Measurements from ENCODE around the gene DCN.

The DCN gene

GRCh38 chr12:91182636-91183455 is at the start of gene DCN:
TSS of gene DCN (minus strand) at chr12:91182817. CDS start at chr12:91178552, 4,265 bp downstream.
- peak within 1 kb of the TSS; percentile 12 for H3K27ac ChIP-seq (ENCODE audit: low read length)
- H3K4me1 ChIP-seq (ENCODE audit: control insufficient read depth, insufficient read depth, low read length) = no peaks in the 10 kb centered on the region
- H3K9ac ChIP-seq (ENCODE audit: low read length in 2 of 2) = peak within 1 kb of the TSS; percentile 30 to 46

GRCh38 chr12:91230841-91231240 is 48.2 kb upstream of the DCN start:
- no peak overlapping the region for H3K9ac ChIP-seq (ENCODE audit: low read length in 2 of 2)
- H3K36me3 ChIP-seq (ENCODE audit: control insufficient read depth in 2 of 2, insufficient read depth in 2 of 2, low read length in 2 of 2) = no peaks in the 10 kb centered on the region
- no peak overlapping the region for H3K27ac ChIP-seq (ENCODE audit: low read length)
- no peak overlapping the region for H3K4me3 ChIP-seq (ENCODE audit: low read length in 2 of 2)
- H3K4me1 ChIP-seq (ENCODE audit: control insufficient read depth, insufficient read depth, low read length) = no peaks in the 10 kb centered on the region
- no peaks in the 10 kb centered on the region for H3K9me3 ChIP-seq (ENCODE audit: control insufficient read depth in 2 of 2, low read length in 2 of 2)
- no peaks in the 10 kb centered on the region for H3K27me3 ChIP-seq (ENCODE audit: control insufficient read depth in 1 of 2, insufficient read depth in 2 of 2, low read length in 2 of 2)

More at GRCh38 chr12:91182636-91183455, at the start of gene DCN:
- Histone ChIP-seq H3K36me3 (ENCODE audit: control insufficient read depth in 2 of 2, insufficient read depth in 2 of 2, low read length in 2 of 2) (no peaks in the 10 kb centered on the region), H3K27me3 (ENCODE audit: control insufficient read depth in 1 of 2, insufficient read depth in 2 of 2, low read length in 2 of 2) (no peaks in the 10 kb centered on the region), H3K4me3 (ENCODE audit: low read length in 2 of 2) (peak within 1 kb of the TSS in 1 of 2 donors; percentile 57), H3K9me3 (ENCODE audit: control insufficient read depth in 2 of 2, low read length in 2 of 2) (no peaks in the 10 kb centered on the region)

- H3K4me3 ChIP-seq (ENCODE audit: low read length in 2 of 2) = no peak overlapping the region
- H3K9ac ChIP-seq (ENCODE audit: low read length in 2 of 2) = no peak overlapping the region
These were observed 44.3 kb upstream of the DCN start for GRCh38 chr12:91226951-91227350.

GRCh38 chr12:91225316-91225715 is 42.7 kb upstream of the DCN start:
- H3K27ac ChIP-seq (ENCODE audit: low read length) = no peak overlapping the region

More at GRCh38 chr12:91226951-91227350, 44.3 kb upstream of the DCN start:
- H3K27me3 ChIP-seq (ENCODE audit: control insufficient read depth in 1 of 2, insufficient read depth in 2 of 2, low read length in 2 of 2) = no peaks in the 10 kb centered on the region
- H3K4me1 ChIP-seq (ENCODE audit: control insufficient read depth, insufficient read depth, low read length) = no peaks in the 10 kb centered on the region
- H3K36me3 ChIP-seq (ENCODE audit: control insufficient read depth in 2 of 2, insufficient read depth in 2 of 2, low read length in 2 of 2) = no peaks in the 10 kb centered on the region
- no peak overlapping the region for H3K27ac ChIP-seq (ENCODE audit: low read length)
- no peaks in the 10 kb centered on the region for H3K9me3 ChIP-seq (ENCODE audit: control insufficient read depth in 2 of 2, low read length in 2 of 2)

GRCh38 chr12:91224401-91224800 is 41.8 kb upstream of the DCN start:
- Histone ChIP-seq H3K4me3 (ENCODE audit: low read length in 2 of 2) (no peak overlapping the region), H3K36me3 (ENCODE audit: control insufficient read depth in 2 of 2, insufficient read depth in 2 of 2, low read length in 2 of 2) (no peaks in the 10 kb centered on the region), H3K27ac (ENCODE audit: low read length) (no peak overlapping the region), H3K9me3 (ENCODE audit: control insufficient read depth in 2 of 2, low read length in 2 of 2) (no peaks in the 10 kb centered on the region), H3K27me3 (ENCODE audit: control insufficient read depth in 1 of 2, insufficient read depth in 2 of 2, low read length in 2 of 2) (no peaks in the 10 kb centered on the region), H3K9ac (ENCODE audit: low read length in 2 of 2) (no peak overlapping the region), H3K4me1 (ENCODE audit: control insufficient read depth, insufficient read depth, low read length) (no peaks in the 10 kb centered on the region)

More at GRCh38 chr12:91225316-91225715, 42.7 kb upstream of the DCN start:
- no peak overlapping the region for H3K4me3 ChIP-seq (ENCODE audit: low read length in 2 of 2)
- H3K9me3 ChIP-seq (ENCODE audit: control insufficient read depth in 2 of 2, low read length in 2 of 2) = no peaks in the 10 kb centered on the region
- H3K4me1 ChIP-seq (ENCODE audit: control insufficient read depth, insufficient read depth, low read length) = no peaks in the 10 kb centered on the region
- no peaks in the 10 kb centered on the region for H3K27me3 ChIP-seq (ENCODE audit: control insufficient read depth in 1 of 2, insufficient read depth in 2 of 2, low read length in 2 of 2)
- H3K9ac ChIP-seq (ENCODE audit: low read length in 2 of 2) = no peak overlapping the region
- H3K36me3 ChIP-seq (ENCODE audit: control insufficient read depth in 2 of 2, insufficient read depth in 2 of 2, low read length in 2 of 2) = no peaks in the 10 kb centered on the region

- Histone ChIP-seq H3K4me1 (ENCODE audit: control insufficient read depth, insufficient read depth, low read length) (no peaks in the 10 kb centered on the region), H3K9me3 (ENCODE audit: control insufficient read depth in 2 of 2, low read length in 2 of 2) (no peaks in the 10 kb centered on the region), H3K4me3 (ENCODE audit: low read length in 2 of 2) (no peak overlapping the region), H3K36me3 (ENCODE audit: control insufficient read depth in 2 of 2, insufficient read depth in 2 of 2, low read length in 2 of 2) (no peaks in the 10 kb centered on the region), H3K27me3 (ENCODE audit: control insufficient read depth in 1 of 2, insufficient read depth in 2 of 2, low read length in 2 of 2) (no peaks in the 10 kb centered on the region), H3K9ac (ENCODE audit: low read length in 2 of 2) (no peak overlapping the region), H3K27ac (ENCODE audit: low read length) (no peak overlapping the region)
These were observed 40.1 kb upstream of the DCN start for GRCh38 chr12:91222746-91223145.

GRCh38 chr12:91219919-91220318 is 37.3 kb upstream of the DCN start:
- H3K9ac ChIP-seq (ENCODE audit: low read length in 2 of 2) = no peak overlapping the region
- no peaks in the 10 kb centered on the region for H3K27me3 ChIP-seq (ENCODE audit: control insufficient read depth in 1 of 2, insufficient read depth in 2 of 2, low read length in 2 of 2)
- no peak overlapping the region for H3K27ac ChIP-seq (ENCODE audit: low read length)
- H3K4me1 ChIP-seq (ENCODE audit: control insufficient read depth, insufficient read depth, low read length) = no peaks in the 10 kb centered on the region
- no peak overlapping the region for H3K4me3 ChIP-seq (ENCODE audit: low read length in 2 of 2)
- no peaks in the 10 kb centered on the region for H3K36me3 ChIP-seq (ENCODE audit: control insufficient read depth in 2 of 2, insufficient read depth in 2 of 2, low read length in 2 of 2)
- H3K9me3 ChIP-seq (ENCODE audit: control insufficient read depth in 2 of 2, low read length in 2 of 2) = no peaks in the 10 kb centered on the region

- Histone ChIP-seq H3K27ac (ENCODE audit: low read length) (no peak overlapping the region), H3K4me3 (ENCODE audit: low read length in 2 of 2) (no peak overlapping the region), H3K9me3 (ENCODE audit: control insufficient read depth in 2 of 2, low read length in 2 of 2) (no peaks in the 10 kb centered on the region), H3K4me1 (ENCODE audit: control insufficient read depth, insufficient read depth, low read length) (no peaks in the 10 kb centered on the region), H3K27me3 (ENCODE audit: control insufficient read depth in 1 of 2, insufficient read depth in 2 of 2, low read length in 2 of 2) (no peaks in the 10 kb centered on the region), H3K36me3 (ENCODE audit: control insufficient read depth in 2 of 2, insufficient read depth in 2 of 2, low read length in 2 of 2) (no peaks in the 10 kb centered on the region), H3K9ac (ENCODE audit: low read length in 2 of 2) (no peak overlapping the region)
These were observed 36.9 kb upstream of the DCN start for GRCh38 chr12:91219511-91219910.

GRCh38 chr12:91216871-91217270 is 34.3 kb upstream of the DCN start:
- no peaks in the 10 kb centered on the region for H3K27me3 ChIP-seq (ENCODE audit: control insufficient read depth in 1 of 2, insufficient read depth in 2 of 2, low read length in 2 of 2)
- no peaks in the 10 kb centered on the region for H3K9me3 ChIP-seq (ENCODE audit: control insufficient read depth in 2 of 2, low read length in 2 of 2)
- no peak overlapping the region for H3K9ac ChIP-seq (ENCODE audit: low read length in 2 of 2)
- H3K4me1 ChIP-seq (ENCODE audit: control insufficient read depth, insufficient read depth, low read length) = no peaks in the 10 kb centered on the region
- H3K36me3 ChIP-seq (ENCODE audit: control insufficient read depth in 2 of 2, insufficient read depth in 2 of 2, low read length in 2 of 2) = no peaks in the 10 kb centered on the region
- H3K4me3 ChIP-seq (ENCODE audit: low read length in 2 of 2) = no peak overlapping the region
- H3K27ac ChIP-seq (ENCODE audit: low read length) = no peak overlapping the region

GRCh38 chr12:91215940-91216454 is 33.4 kb upstream of the DCN start:
- Histone ChIP-seq H3K27ac (ENCODE audit: low read length) (no peak overlapping the region), H3K4me3 (ENCODE audit: low read length in 2 of 2) (no peak overlapping the region), H3K36me3 (ENCODE audit: control insufficient read depth in 2 of 2, insufficient read depth in 2 of 2, low read length in 2 of 2) (no peaks in the 10 kb centered on the region), H3K9ac (ENCODE audit: low read length in 2 of 2) (no peak overlapping the region), H3K9me3 (ENCODE audit: control insufficient read depth in 2 of 2, low read length in 2 of 2) (no peaks in the 10 kb centered on the region), H3K27me3 (ENCODE audit: control insufficient read depth in 1 of 2, insufficient read depth in 2 of 2, low read length in 2 of 2) (no peaks in the 10 kb centered on the region), H3K4me1 (ENCODE audit: control insufficient read depth, insufficient read depth, low read length) (no peaks in the 10 kb centered on the region)

- Histone ChIP-seq H3K27ac (ENCODE audit: low read length) (no peak overlapping the region), H3K27me3 (ENCODE audit: control insufficient read depth in 1 of 2, insufficient read depth in 2 of 2, low read length in 2 of 2) (no peaks in the 10 kb centered on the region), H3K9ac (ENCODE audit: low read length in 2 of 2) (no peak overlapping the region), H3K4me3 (ENCODE audit: low read length in 2 of 2) (no peak overlapping the region), H3K4me1 (ENCODE audit: control insufficient read depth, insufficient read depth, low read length) (no peaks in the 10 kb centered on the region), H3K36me3 (ENCODE audit: control insufficient read depth in 2 of 2, insufficient read depth in 2 of 2, low read length in 2 of 2) (no peaks in the 10 kb centered on the region), H3K9me3 (ENCODE audit: control insufficient read depth in 2 of 2, low read length in 2 of 2) (no peaks in the 10 kb centered on the region)
These were observed 29.2 kb upstream of the DCN start for GRCh38 chr12:91211866-91212265.
